GM12878 (cell line): ENCODE results near the gene UBQLN4. TPM values are rescaled to one million over a fixed set of nuclear protein-coding genes. Genes with fewer than 3 reads are reported as not detected.

Experiments
- BCL3 ChIP-seq: IDR thresholded peaks from 2 replicates; pipeline ENCODE4 v1.6.1; 2011; ENCODE audit warnings: borderline replicate concordance, low read depth, mild to moderate bottlenecking, moderate library complexity, low read length; ENCODE audit not compliant: insufficient read depth, poor library complexity, severe bottlenecking
- CHD4 ChIP-seq: fragments of 200-600 bp; sonication (generic); IDR thresholded peaks from 2 replicates; pipeline ENCODE4 v1.6.1; 2016; ENCODE audit warnings: mild to moderate bottlenecking
- EGR1 ChIP-seq, 2 experiments: IDR thresholded peaks; 1 replicate in 1 of 2; 2 replicates in 1 of 2; pipeline ENCODE4 v1.6.1; 2011 to 2012; ENCODE audit warnings: low read depth in 2 of 2, low read length in 2 of 2, borderline replicate concordance in 1 of 2, mild to moderate bottlenecking in 1 of 2, moderate library complexity in 1 of 2
- IKZF2 ChIP-seq, 2 experiments: fragments of 450-650 bp; IDR thresholded peaks; 2 replicates each; pipeline ENCODE4 v1.6.1; 2017; ENCODE audit warnings: mild to moderate bottlenecking in 2 of 2, moderate library complexity in 2 of 2
- JUND ChIP-seq: IDR thresholded peaks from 2 replicates; pipeline ENCODE4 v1.6.1; 2012; ENCODE audit warnings: low read depth, mild to moderate bottlenecking, low read length, improper control_type of control experiment, moderate library complexity
- MEF2A ChIP-seq: IDR thresholded peaks from 2 replicates; pipeline ENCODE4 v1.6.1; 2011; ENCODE audit warnings: low read depth, mild to moderate bottlenecking, low read length, moderate library complexity; ENCODE audit not compliant: insufficient read depth
- STAT1 ChIP-seq: fragments of 450-650 bp; conservative IDR thresholded peaks from 2 replicates; pipeline ENCODE4 v1.6.1; 2014; ENCODE audit warnings: antibody characterized with exemption, mild to moderate bottlenecking
- ZNF592 ChIP-seq: fragments of 450-650 bp; IDR thresholded peaks from 2 replicates; pipeline ENCODE4 v1.6.1; 2017; ENCODE audit warnings: mild to moderate bottlenecking, moderate library complexity
- polyA plus RNA-seq, 11 experiments: library from polyadenylated mRNA; depleted of rRNA in 4 of 11; unstranded in 6 of 11; stranded (reverse) in 5 of 11; fragments of >200 nt; fragmentation: Nextera tagmentation in 4 of 11; fragmentation: Illumina TruSeq in 1 of 11; extraction: Ambion mirVana in 4 of 11; extraction: Trizol in 1 of 11; gene quantifications; 1 replicate in 1 of 11; 2 replicates in 10 of 11; pipeline versions ENCODE4 v1.2.1 to v1.2.3, GENCODE V29; 2011 to 2016; ENCODE audit warnings: inconsistent platforms in 2 of 11, missing spikeins in 2 of 11, low read depth in 1 of 11
- total RNA-seq, 4 experiments: library from RNA; depleted of rRNA in 3 of 4; stranded (reverse); fragments of >200 nt in 3 of 4; fragmentation: Illumina TruSeq in 1 of 4; extraction: Trizol in 1 of 4; gene quantifications; 2 replicates each; pipeline versions ENCODE4 v1.2.1 to v1.2.3, GENCODE V29; 2013 to 2021

The UBQLN4 gene
- total and polyA plus RNA-seq, 10 of the 15 experiments (the other 5 are each of a cell fraction or from before 2014, with no cell fraction given) = 10.0 to 44.6 (median 19.7) TPM

GRCh38 chr1:156048663-156049258 lies 4.8 kb downstream of the UBQLN4 start (continued):
- TF ChIP-seq ZNF592 = no peak
- TF ChIP-seq JUND = no peak
- TF ChIP-seq CHD4 = no peak
- TF ChIP-seq STAT1 = no peak
- no peak for TF ChIP-seq IKZF2 (IDR thresholded peaks at IDR 0.05)
- TF ChIP-seq EGR1 (IDR thresholded peaks at IDR 0.05; ENCODE audit: borderline replicate concordance in 1 of 2, low read depth in 2 of 2, low read length in 2 of 2) = no peak
- no peak for TF ChIP-seq MEF2A
- no peak for TF ChIP-seq BCL3
